Erythroblast (primary cell): Measurements from ENCODE around the gene SOX1.

ENCODE experiments used
- DNase-seq, 2 experiments: peaks; one replicate each; lab custom pipeline; 2025; lab: John Stamatoyannopoulos, UW
- GATA1 ChIP-seq: IDR thresholded peaks from 2 replicates; pipeline ENCODE4 v1.6.1; 2011; ENCODE audit warnings: low read depth, mild to moderate bottlenecking, control low read depth, low read length, moderate library complexity
- POLR2A ChIP-seq: IDR thresholded peaks from 2 replicates; pipeline ENCODE4 v1.6.1; 2011; ENCODE audit warnings: mild to moderate bottlenecking, low read length

Gene SOX1

DNA sequence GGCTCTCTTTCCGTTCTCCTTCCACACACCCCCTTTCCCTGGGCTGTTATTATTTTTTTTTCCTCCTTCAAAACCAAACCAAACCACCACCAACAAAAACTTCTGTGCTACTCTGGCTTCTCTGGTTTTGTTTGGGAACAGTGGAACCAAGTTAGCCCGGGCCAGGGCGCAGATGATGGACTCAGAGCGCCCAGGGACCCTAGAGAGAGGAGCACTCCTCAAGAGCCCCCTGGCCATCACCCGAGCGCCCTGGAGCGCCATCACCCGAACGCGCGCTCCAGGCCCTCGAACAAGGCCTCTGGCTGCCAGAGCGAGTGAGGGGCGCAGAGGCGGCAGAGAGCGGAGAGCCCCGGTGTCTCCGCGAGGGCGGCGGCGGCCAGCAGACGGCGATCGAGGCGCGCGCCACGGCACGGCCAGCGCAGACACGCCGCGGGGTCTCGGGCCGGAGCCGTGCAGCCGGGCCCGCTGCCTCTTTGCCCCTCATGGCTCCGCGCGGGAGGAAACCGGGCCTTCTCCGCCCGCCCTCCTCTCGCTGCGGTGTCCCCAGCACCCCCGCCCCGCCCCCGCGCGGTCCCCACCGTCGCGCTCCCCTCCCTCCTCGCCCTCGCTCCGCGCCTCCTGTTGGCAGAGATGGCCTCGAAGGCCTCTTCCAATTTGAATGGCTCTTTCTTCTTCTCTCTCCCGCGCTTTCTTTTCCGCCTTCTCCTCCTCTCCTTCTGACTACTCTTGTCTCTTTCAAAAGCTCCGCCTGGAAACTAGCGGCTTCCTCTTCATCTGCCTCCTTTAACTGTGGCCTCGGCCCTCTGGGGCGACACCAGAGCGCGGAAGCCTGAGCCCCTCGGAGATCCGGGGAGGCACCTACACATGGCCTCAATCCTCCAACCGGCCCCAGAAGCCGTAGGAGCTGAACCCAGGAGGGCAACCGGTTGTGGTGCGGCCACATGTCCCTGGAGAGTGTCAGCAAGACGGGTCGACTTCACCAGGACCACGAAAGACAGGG is 4.1 kb upstream of the SOX1 start:
- TF ChIP-seq POLR2A (no peak), GATA1 (no peak)
- peak; percentile 18 to 29 for DNase-seq

DNA sequence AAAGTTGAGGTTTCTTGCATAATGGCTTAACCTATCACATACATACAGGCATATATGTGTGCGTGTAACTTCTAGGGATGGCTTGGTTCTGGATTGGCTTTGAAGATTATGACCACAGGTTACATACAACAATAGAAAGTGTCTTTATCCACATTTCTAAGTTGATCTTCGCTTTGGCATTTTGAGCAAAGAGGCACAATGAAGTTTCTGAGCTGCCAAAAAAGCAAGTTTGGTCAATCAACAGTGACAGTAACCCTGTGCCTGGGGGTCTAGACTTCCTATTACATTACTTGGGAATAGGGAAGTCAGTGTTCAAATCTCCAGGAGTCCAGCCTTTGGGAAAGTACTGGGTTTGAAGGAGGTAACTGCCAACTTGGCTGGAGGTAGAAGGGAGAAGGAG is 3.1 kb upstream of the SOX1 start:
- TF ChIP-seq POLR2A (no peak), GATA1 (no peak)
- no peak for DNase-seq

DNA sequence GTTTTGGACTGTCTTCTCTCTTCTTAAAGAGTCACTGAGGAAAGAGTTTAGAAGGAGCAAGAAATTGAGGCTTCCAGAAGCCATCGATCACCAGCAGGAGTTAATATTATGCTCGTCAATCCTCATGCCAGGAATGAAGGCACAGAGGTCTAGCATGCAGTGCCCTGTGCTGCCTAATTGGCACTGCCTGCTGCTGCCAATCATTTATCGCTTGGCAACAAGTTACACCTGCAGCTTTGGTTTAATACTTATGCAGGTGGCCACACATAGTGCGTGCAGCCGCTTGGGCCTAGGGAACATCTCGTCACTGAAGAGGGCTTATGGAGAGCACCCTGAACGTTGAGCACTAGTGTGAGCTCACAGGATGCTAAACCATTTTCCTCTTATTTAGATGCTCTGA is 2.7 kb upstream of the SOX1 start:
- DNase-seq = no peak
- no peak for TF ChIP-seq POLR2A
- TF ChIP-seq GATA1 = no peak

DNA sequence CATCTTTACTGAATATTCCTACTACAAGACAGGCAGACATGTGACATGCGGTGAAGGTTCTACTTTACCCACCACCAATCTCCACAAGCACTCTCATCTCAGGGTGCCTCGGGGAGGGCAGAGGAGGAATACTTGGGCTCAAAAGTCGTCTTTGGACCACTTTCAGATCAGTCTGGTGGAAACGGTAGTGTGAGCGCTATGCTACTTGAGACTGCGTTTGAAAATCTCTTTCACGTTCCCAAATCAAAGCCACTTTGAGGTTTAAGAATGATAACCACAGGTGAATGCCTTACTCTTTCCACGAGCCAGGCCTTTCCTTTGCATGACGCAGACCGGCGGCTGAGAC is 1.5 kb upstream of the SOX1 start:
- no peak for DNase-seq
- TF ChIP-seq GATA1 (no peak), POLR2A (no peak)

DNA sequence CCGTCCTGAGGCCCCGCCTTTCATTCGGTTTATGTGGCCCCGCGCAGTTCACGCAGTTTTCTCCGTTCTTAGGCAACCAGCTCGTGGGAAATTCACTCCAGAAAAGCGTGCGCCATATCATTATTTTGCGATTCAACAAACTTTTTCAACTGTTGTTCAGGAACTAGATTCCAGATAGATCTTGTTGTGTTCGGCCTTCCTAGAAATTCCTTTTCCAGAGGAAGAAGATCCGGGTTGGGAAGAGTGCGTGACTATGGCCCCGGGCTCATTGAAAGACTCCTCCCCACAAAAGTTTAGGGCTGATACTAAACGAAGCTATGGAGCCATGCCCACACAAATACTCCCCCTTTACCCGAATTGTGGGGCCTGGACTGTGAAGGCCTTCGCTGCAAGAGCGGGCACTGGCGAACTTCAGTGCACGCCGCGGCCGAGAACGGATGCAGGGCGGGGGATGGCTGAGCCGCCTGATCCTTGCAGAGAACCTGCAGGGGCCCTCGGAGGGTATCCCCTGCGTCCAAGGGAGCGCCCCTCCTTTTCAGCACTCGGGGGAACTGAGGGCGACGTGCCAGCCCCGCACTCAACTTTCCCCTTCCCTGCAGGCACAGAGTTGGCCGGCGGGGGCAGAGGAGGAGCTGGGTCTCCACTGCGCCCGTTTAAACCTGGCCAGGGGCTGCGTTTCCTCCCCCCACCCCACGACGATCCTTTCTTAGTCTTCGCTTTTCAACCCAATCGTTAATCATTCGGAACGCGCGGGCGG is 904 bp upstream of the SOX1 start:
- no peak for TF ChIP-seq GATA1
- no peak for TF ChIP-seq POLR2A
- no peak for DNase-seq

DNA sequence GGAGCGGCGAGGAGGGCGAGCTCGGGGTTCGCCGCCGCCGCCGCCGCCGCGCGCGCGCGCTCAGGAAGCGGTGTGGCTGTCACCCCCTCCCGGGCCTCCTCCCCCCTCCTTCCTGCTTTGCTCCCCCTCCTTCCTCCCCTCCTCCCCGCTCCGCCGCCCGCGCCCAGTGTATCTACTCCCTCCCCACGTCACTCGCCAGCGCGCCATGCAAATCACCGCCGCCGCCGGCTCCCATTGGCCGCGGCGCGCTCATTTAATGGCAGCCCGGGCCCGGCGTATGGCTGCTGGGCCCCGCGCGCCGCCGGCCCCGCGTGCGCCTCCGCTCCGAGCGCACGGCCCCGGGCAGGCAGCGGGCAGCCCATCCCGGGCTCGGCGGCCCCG is 335 bp upstream of the SOX1 start:
- peak; percentile 15 for DNase-seq
- TF ChIP-seq GATA1 (no peak), POLR2A (no peak)

DNA sequence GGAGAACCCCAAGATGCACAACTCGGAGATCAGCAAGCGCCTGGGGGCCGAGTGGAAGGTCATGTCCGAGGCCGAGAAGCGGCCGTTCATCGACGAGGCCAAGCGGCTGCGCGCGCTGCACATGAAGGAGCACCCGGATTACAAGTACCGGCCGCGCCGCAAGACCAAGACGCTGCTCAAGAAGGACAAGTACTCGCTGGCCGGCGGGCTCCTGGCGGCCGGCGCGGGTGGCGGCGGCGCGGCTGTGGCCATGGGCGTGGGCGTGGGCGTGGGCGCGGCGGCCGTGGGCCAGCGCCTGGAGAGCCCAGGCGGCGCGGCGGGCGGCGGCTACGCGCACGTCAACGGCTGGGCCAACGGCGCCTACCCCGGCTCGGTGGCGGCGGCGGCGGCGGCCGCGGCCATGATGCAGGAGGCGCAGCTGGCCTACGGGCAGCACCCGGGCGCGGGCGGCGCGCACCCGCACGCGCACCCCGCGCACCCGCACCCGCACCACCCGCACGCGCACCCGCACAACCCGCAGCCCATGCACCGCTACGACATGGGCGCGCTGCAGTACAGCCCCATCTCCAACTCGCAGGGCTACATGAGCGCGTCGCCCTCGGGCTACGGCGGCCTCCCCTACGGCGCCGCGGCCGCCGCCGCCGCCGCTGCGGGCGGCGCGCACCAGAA is 1.1 kb downstream of the SOX1 start:
- TF ChIP-seq GATA1 (no peak), POLR2A (no peak)
- peak; percentile 9 to 26 for DNase-seq

DNA sequence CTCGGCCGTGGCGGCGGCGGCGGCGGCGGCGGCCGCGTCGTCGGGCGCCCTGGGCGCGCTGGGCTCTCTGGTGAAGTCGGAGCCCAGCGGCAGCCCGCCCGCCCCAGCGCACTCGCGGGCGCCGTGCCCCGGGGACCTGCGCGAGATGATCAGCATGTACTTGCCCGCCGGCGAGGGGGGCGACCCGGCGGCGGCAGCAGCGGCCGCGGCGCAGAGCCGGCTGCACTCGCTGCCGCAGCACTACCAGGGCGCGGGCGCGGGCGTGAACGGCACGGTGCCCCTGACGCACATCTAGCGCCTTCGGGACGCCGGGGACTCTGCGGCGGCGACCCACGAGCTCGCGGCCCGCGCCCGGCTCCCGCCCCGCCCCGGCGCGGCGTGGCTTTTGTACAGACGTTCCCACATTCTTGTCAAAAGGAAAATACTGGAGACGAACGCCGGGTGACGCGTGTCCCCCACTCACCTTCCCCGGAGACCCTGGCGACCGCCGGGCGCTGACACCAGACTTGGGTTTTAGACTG is 1.7 kb downstream of the SOX1 start:
- no peak for DNase-seq
- TF ChIP-seq GATA1 (no peak), POLR2A (no peak)

DNA sequence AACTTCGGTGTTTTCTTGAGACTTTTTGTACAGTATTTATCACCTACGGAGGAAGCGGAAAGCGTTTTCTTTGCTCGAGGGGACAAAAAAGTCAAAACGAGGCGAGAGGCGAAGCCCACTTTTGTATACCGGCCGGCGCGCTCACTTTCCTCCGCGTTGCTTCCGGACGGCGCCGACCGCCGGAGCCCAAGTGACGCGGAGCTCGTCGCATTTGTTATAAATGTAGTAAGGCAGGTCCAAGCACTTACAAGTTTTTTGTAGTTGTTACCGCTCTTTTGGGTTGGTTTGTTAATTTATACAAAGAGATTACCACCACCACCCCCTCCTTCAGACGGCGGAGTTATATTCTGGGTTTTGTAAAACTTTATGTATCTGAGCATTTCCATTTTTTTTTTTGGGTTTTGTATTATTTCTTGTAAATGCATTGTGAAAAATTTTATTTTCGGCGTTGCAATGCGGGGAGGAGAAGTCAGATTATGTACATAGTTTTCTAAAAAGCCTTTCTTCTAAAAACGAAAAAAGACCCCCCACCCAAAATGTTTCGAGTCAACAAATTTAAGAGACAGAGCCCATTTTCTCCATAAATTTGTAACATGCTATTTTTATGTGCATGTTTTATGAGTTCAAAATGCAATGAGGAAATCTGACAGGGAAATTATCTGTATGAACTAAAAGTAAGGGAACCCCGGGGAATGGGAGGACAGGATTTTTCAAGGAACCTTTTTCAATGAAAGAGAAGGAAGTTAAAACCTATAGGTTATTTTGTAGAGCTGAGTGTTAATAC is 2.3 kb downstream of the SOX1 start:
- TF ChIP-seq GATA1 = no peak
- TF ChIP-seq POLR2A = no peak
- DNase-seq = no peak

DNA sequence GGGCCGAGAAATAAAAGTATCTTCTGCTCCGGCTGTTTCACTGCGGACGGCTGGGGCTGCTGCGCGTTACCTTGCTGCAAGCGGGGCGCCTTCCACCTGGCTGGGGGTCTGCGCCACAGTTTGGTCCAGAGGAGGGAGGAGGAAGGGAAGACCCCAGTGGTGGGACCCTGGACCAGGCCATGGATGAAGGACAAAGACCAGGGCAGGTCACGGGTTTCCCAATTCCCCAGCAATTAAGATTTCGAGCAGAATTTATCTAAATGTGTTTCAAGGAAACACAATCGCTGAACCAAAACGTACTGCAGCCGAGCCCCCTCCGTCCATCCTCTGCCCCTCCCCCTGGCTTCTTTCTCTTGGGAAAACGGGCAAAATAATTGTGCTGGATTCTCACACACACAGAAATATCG is 2.9 kb downstream of the SOX1 start:
- DNase-seq = no peak
- TF ChIP-seq GATA1 = no peak
- no peak for TF ChIP-seq POLR2A

DNA sequence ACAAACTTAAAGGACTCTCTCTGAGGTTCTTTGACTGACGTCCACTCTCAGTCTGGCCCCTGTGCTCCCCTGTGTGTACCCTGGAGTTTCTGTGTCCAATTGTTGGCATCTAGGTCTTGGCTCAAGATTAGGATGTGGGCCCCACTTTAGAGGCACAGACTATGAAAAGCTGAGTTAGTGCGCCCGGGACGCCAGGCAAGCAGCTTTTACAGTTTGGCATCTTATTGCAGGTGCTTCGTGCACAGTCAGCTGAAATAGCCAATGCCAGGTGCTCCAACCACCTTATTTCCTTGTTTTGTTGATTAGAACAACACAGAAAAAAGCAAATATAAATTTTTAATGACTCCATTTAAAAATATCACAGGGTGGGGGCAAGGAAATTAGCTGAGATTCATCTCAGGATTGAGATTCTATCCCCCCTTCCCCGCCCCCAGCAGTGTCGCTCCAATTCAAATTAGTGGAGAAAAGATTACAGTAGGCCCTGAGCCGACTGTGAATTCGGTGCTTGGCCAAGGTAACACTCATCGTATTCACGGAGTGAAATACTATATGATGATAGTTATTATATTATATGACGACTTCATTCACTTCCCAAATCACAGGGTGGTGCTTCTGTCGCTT is 4.3 kb downstream of the SOX1 start:
- TF ChIP-seq GATA1 = no peak
- TF ChIP-seq POLR2A = no peak
- no peak for DNase-seq

DNA sequence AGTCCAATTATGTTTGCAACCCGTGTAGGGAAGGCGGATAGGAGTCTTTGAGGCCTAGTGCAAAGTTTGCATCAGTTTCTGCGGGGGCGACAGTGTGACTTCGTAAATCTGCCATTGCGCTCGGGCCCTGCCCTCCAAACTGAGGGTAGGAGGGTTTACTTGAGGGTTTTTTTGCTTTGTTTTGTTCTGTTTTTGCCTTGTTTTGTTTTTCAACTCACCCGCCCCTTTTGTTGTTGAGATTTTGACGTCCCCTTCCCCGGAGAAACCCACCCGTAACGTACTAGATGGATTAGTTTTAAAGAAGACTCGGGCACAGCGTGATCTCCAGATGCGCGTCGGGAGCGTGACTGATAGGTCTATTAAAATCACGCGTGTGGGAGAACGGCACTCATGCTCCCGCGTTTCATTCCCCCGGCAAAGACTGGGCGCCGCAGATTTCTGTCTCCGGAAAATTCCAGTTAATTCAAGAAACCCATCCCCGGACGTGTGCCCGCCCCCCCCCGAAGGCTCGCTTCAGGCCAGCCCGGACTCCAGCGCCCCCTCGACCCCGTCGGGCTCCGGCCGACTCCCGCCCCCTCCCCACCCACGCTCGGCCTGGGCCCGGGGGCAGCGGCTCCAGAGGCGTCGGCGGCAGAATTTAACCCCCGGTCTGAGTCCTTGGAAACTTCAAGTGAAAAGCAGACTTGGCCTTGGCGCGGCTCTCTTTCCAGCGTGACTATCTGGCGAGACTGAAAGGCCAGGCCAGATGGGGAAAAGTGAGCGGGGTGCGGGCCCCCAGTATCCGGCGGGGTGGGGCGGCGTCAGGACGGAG is 5.0 kb downstream of the SOX1 start:
- TF ChIP-seq GATA1 = no peak
- TF ChIP-seq POLR2A = no peak
- DNase-seq = no peak
